Sigmoid colon (tissue), 7 donors: ENCODE results near the gene CBX6. TPM values are rescaled to one million over a fixed set of nuclear protein-coding genes. Genes with fewer than 3 reads are reported as not detected.

Source experiments
- DNase-seq: peaks from one replicate; pipeline ENCODE4 v3.0.0-alpha.2; 2019
- H3K27ac ChIP-seq, 4 donors: fragments of 200-600 bp; sonication (generic); one replicate each; pipeline ENCODE4 v1.5.1; 2016 to 2019; ENCODE audit warnings: mild to moderate bottlenecking in 1 of 4
- H3K27me3 ChIP-seq, 3 donors: fragments of 200-600 bp; sonication (generic); one replicate each; pipeline ENCODE4 v1.5.1; 2019; ENCODE audit warnings: mild to moderate bottlenecking in 1 of 3
- H3K36me3 ChIP-seq, 4 donors: fragments of 200-600 bp; sonication (generic); one replicate each; pipeline ENCODE4 v1.5.1; 2016 to 2019
- H3K4me1 ChIP-seq, 4 donors: fragments of 200-600 bp; sonication (generic); one replicate each; pipeline ENCODE4 v1.5.1; 2017 to 2019
- H3K4me3 ChIP-seq, 4 donors: fragments of 200-600 bp; sonication (generic); one replicate each; pipeline ENCODE4 v1.5.1; 2017 to 2019; ENCODE audit warnings: mild to moderate bottlenecking in 2 of 4, moderate library complexity in 1 of 4
- H3K9me3 ChIP-seq, 4 donors: fragments of 200-600 bp in 3 of 4; sonication (generic) in 3 of 4; one replicate each; pipeline versions ENCODE4 v1.5.1 to v1.6.1; 2013 to 2019
- CTCF ChIP-seq, 4 experiments: fragments of 450-650 bp in 3 of 4; fragments of 200-600 bp in 1 of 4; IDR thresholded peaks; one replicate each; pipeline ENCODE4 v1.5.1; 2016 to 2019; ENCODE audit warnings: antibody characterized with exemption in 4 of 4, mild to moderate bottlenecking in 3 of 4, moderate library complexity in 2 of 4
- EP300 ChIP-seq, 4 donors: sonication (generic); formaldehyde crosslinking; IDR thresholded peaks; one replicate each; pipeline ENCODE4 v1.6.1; 2017; ENCODE audit warnings: antibody characterized with exemption in 4 of 4
- POLR2A ChIP-seq, 2 donors: fragments of 450-650 bp; IDR thresholded peaks; one replicate each; pipeline ENCODE4 v1.6.1; 2016; ENCODE audit warnings: antibody characterized with exemption in 2 of 2, mild to moderate bottlenecking in 2 of 2, moderate library complexity in 2 of 2
- POLR2AphosphoS5 ChIP-seq, 4 donors: sonication (generic); formaldehyde crosslinking; IDR thresholded peaks; one replicate each; pipeline ENCODE4 v1.6.1; 2017; ENCODE audit warnings: antibody characterized with exemption in 4 of 4
- WGBS, 2 donors: extraction: QIAGEN DNeasy Blood & Tissue Kit; methylation state at CpG; one replicate each; pipeline ENCODE4 v1.1.7; 2013; 5-methylcytosine and 5-hydroxymethylcytosine counted together
- intact Hi-C: fragments of 100-400 bp; cut with DNase I; formaldehyde crosslinking; loops from one replicate; pipeline ENCODE4 v1.15.1; 2023
- polyA plus RNA-seq, 3 donors: library from polyadenylated mRNA; stranded (reverse); fragments of 200-250 nt; gene quantifications; one replicate each; pipeline ENCODE4 v1.2.3, GENCODE V29; 2013
- total RNA-seq, 4 donors: library from RNA; depleted of rRNA; stranded (reverse); fragments of >200 nt; gene quantifications; one replicate each; pipeline ENCODE4 v1.1.0, GENCODE V29; 2016
- donor health status: healthy with polysubstance abuse.
- donor health status: Bipolar disorder and iron deficiency.
- donor health status: healthy.

CBX6 gene
- total and polyA plus RNA-seq, 7 donors: 4.2 to 90.6 (median 47.2) TPM

GRCh38 chr22:38862375-38863329, 9.4 kb downstream of the CBX6 start:
- H3K4me1 ChIP-seq: peaks cover 0 to 67% (median 61%) of the 10 kb centered on the region in 4 donors
- no peak overlapping the region for H3K4me3 ChIP-seq
- H3K27me3 ChIP-seq: no peaks in the 10 kb centered on the region
- H3K36me3 ChIP-seq: peaks cover 11 to 26% (median 20%) of the 10 kb centered on the region in 4 donors
- H3K9me3 ChIP-seq: no peaks in the 10 kb centered on the region
- peak overlapping the region; percentile 52 to 81 (median 66) for H3K27ac ChIP-seq
- TF ChIP-seq POLR2A (IDR thresholded peaks at IDR 0.05) (no peak), EP300 (IDR thresholded peaks at IDR 0.05) (no peak), POLR2AphosphoS5 (IDR thresholded peaks at IDR 0.05) (no peak), CTCF (IDR thresholded peaks at IDR 0.05) (no peak)
- intact Hi-C loops: loop anchor here (5.0 kb wide), 1 partner anchor 90 kb away; no protein-coding TSS in a partner anchor
- 76 to 80% methylated on average over 14 of the region's 14 CpGs for WGBS, 2 donors
- DNase-seq: peak; percentile 87

GRCh38 chr22:38861927-38862326, 10.1 kb downstream of the CBX6 start:
- H3K27me3 ChIP-seq: no peaks in the 10 kb centered on the region
- 72 to 79% methylated on average over 12 of the region's 12 CpGs for WGBS, 2 donors
- peaks cover 0 to 60% (median 56%) of the 10 kb centered on the region in 4 donors for H3K4me1 ChIP-seq
- no peak for DNase-seq
- H3K36me3 ChIP-seq: peaks cover 9 to 24% (median 18%) of the 10 kb centered on the region in 4 donors
- intact Hi-C loops: loop anchor here (5.0 kb wide), 1 partner anchor 90 kb away; no protein-coding TSS in a partner anchor
- H3K4me3 ChIP-seq: no peak overlapping the region
- TF ChIP-seq EP300 (IDR thresholded peaks at IDR 0.05) (no peak), POLR2AphosphoS5 (IDR thresholded peaks at IDR 0.05) (peak in 1 of 4 donors; percentile 5)
- H3K27ac ChIP-seq: peak overlapping the region in 2 of 4 donors; percentile 66
- H3K9me3 ChIP-seq: no peaks in the 10 kb centered on the region

- Histone ChIP-seq H3K9me3 (no peaks in the 10 kb centered on the region), H3K4me1 (peaks cover 0 to 54% (median 50%) of the 10 kb centered on the region in 4 donors), H3K36me3 (peaks cover 3 to 18% (median 12%) of the 10 kb centered on the region in 4 donors), H3K27me3 (no peaks in the 10 kb centered on the region), H3K27ac (no peak overlapping the region), H3K4me3 (no peak overlapping the region)
- TF ChIP-seq CTCF (IDR thresholded peaks at IDR 0.05): no peak
- TF ChIP-seq POLR2AphosphoS5 (IDR thresholded peaks at IDR 0.05): peak in 1 of 4 donors; percentile 5
- DNase-seq: peak; percentile 64
- intact Hi-C loops: loop anchor here (5.0 kb wide), 1 partner anchor 89 kb away; no protein-coding TSS in a partner anchor
- WGBS, 2 donors: 64 to 76% methylated on average over 13 of the region's 13 CpGs
Measured at GRCh38 chr22:38861170-38861876, 10.7 kb downstream of the CBX6 start.

DNA sequence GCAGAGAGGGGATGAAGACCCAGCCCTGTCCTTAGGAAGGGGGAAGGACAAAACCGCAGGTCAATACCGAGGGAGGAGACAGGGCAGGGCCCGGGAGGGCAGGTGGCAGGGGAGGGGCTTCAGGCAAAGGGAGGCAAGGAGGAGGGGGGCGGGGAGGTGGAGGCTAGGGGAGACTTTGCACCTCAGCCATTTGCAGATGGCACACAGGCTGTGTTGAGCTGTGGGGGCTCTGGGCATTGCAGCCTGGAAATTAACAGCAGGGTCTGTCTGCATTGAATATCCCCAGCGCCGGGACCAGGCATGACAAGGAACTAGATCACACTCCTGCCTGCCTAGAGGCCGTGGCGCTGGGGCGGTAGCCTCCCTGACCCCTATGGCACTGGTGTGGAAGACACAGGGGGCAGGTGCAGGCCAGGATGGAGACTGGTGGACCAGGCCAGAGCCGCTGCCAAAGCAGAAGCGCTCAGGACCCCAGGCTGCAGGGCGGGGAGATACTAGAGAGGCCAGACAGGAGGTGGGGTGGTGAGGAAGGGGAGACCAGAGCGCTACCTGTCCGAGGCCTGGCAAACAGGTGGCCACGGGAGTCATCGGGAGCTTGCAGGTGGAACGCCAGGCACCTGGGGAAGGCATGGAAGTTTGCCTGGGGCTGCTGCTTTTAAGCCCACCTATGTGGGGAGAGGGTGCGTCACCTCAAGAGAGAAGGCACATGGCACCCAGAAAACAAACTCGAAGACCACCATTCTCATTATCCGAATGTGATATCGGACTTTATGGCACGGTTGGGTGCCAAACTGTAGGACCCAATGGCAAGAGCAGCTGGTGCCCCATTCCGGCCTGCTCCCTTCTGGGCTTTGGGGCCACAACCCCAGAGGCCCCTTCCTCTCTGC, 11.5 kb downstream of the CBX6 start:
- 71 to 75% methylated on average over 23 of the region's 23 CpGs for WGBS, 2 donors
- intact Hi-C loops: loop anchor here (5.0 kb wide), 1 partner anchor 88 kb away; no protein-coding TSS in a partner anchor

More for the DNA sequence above, 11.5 kb downstream of the CBX6 start:
- Histone ChIP-seq H3K9me3 (no peaks in the 10 kb centered on the region), H3K4me1 (peaks cover 0 to 46% (median 42%) of the 10 kb centered on the region in 4 donors), H3K4me3 (no peak overlapping the region), H3K27me3 (no peaks in the 10 kb centered on the region), H3K27ac (no peak overlapping the region), H3K36me3 (peaks cover 0 to 10% (median 4%) of the 10 kb centered on the region in 4 donors)
- peak; percentile 68 for DNase-seq
- TF ChIP-seq POLR2AphosphoS5 (IDR thresholded peaks at IDR 0.05) (peak in 1 of 4 donors; percentile 45), CTCF (IDR thresholded peaks at IDR 0.05) (no peak)
